Fibroblast of gingiva (primary cell): Measurements from ENCODE around the gene MPP3.

ENCODE experiments used
- DNase-seq: peaks from one replicate; pipeline ENCODE4 v3.0.0-alpha.2; 2011; ENCODE audit warnings: low read depth

Gene MPP3

GRCh38 chr17:43860927-43861622 is 28.1 kb upstream of the MPP3 start:
- DNase-seq = no peak

- no peak for DNase-seq
These were observed 27.3 kb upstream of the MPP3 start for GRCh38 chr17:43860077-43860725.

- no peak for DNase-seq
These were observed 25.1 kb upstream of the MPP3 start for GRCh38 chr17:43857957-43858600.

- DNase-seq = no peak
These were observed 24.2 kb upstream of the MPP3 start for GRCh38 chr17:43857141-43857540.

- DNase-seq = no peak
These were observed 23.2 kb upstream of the MPP3 start for GRCh38 chr17:43856141-43856540.

- no peak for DNase-seq
These were observed 22.1 kb upstream of the MPP3 start for GRCh38 chr17:43855061-43855460.

- no peak for DNase-seq
These were observed 21.6 kb upstream of the MPP3 start for GRCh38 chr17:43854498-43854897.

- no peak for DNase-seq
These were observed 20.6 kb upstream of the MPP3 start for GRCh38 chr17:43853546-43853945.

GRCh38 chr17:43852571-43852970 is 19.6 kb upstream of the MPP3 start:
- no peak for DNase-seq

GRCh38 chr17:43849116-43849515 is 16.2 kb upstream of the MPP3 start:
- DNase-seq = no peak

- DNase-seq = no peak
These were observed 15.7 kb upstream of the MPP3 start for GRCh38 chr17:43848601-43849000.

GRCh38 chr17:43846963-43847371 is 14.0 kb upstream of the MPP3 start, which contains the start of gene CD300LG:
Gene CD300LG, plus strand, starts transcription at chr17:43847176. Its CDS starts 41 bp downstream, at chr17:43847217.
- no peak for DNase-seq

GRCh38 chr17:43846221-43846712 is 13.3 kb upstream of the MPP3 start:
- peak; percentile 73 for DNase-seq

- DNase-seq = no peak
These were observed 12.8 kb upstream of the MPP3 start for GRCh38 chr17:43845766-43846165.

GRCh38 chr17:43844241-43844640 is 11.3 kb upstream of the MPP3 start:
- DNase-seq = no peak

- no peak for DNase-seq
These were observed 10.0 kb upstream of the MPP3 start for GRCh38 chr17:43842975-43843325.

GRCh38 chr17:43842091-43842974 is 9.4 kb upstream of the MPP3 start:
- peak; percentile 27 for DNase-seq

GRCh38 chr17:43841282-43841681 is 8.3 kb upstream of the MPP3 start:
- DNase-seq = no peak

GRCh38 chr17:43840814-43841213 is 7.9 kb upstream of the MPP3 start:
- DNase-seq = no peak

- DNase-seq = no peak
These were observed 6.7 kb upstream of the MPP3 start for GRCh38 chr17:43839670-43840108.

GRCh38 chr17:43834106-43834505 is 1.2 kb upstream of the MPP3 start:
- peak; percentile 93 for DNase-seq
